G401 (cell line): ENCODE results near the gene CFHR5. TPM values are rescaled to one million over a fixed set of nuclear protein-coding genes. Genes with fewer than 3 reads are reported as not detected.
"Not testable (repeated sequence)": the region's sequence is repeated elsewhere in the genome, so short reads cannot be mapped to it uniquely, and the experiment has no call there.

ENCODE experiments used
- DNase-seq: peaks from one replicate; pipeline ENCODE4 v3.0.0-alpha.2; 2015; ENCODE audit warnings: low spot score
- in situ Hi-C: cut with HindIII; loops from 2 replicates; pipeline ENCODE4 v1.10.0; 2016; ENCODE audit warnings: low sequenced_read_pairs, mixed read lengths
- total RNA-seq: library from RNA; depleted of rRNA; stranded (reverse); fragments of >200 nt; shearing (Covaris generic); gene quantifications from 2 replicates; pipeline ENCODE4 v1.2.3, GENCODE V29; 2014; rRNA removed

CFHR5 gene
- not detected in 2 replicates for total RNA-seq

DNA sequence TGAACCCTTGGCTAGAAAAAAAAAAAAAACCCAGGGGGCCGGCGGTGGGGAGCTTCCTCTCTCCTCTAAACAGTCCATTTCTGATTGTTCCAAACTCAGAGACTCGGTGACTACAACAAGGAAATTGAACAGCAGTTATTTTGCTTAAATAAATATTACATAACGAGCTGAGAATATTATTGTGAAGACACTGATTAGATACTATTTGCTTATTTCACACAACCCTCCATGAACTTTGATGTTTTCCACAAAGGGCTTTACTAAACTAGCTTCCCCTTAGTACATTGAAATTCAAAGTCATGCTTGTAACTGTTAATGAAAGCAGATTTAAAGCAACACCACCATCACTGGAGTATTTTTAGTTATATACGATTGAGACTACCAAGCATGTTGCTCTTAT lies at the start of gene CFHR5:
Gene CFHR5 (plus strand): TSS at position 279 of the 400 bp plus-strand sequence. CDS start 109 bp downstream, at position 388.
- in situ Hi-C loops = no loop called here

DNA sequence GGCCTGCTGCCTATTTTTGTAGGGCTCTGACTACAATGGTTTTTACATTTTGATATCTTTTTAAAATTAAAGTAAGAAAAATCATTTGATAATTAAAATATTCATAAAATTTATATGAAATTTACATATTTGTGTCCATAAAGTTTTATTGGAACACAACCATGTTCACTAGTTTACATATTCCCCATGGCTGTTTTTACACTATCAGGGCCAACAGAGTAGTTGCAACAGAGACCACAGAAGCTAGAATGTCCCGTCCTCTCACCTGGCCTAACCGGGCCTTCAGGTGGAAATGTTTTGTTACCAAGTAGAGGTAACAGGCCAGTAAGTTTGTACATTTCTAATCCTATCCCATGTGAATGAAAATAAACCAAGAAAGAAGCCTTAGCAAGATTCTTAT lies 44.5 kb upstream of the CFHR5 start:
- DNase-seq, in situ Hi-C loops: not testable (repeated sequence)

More for the DNA sequence above, at the start of gene CFHR5:
- DNase-seq = no peak

DNA sequence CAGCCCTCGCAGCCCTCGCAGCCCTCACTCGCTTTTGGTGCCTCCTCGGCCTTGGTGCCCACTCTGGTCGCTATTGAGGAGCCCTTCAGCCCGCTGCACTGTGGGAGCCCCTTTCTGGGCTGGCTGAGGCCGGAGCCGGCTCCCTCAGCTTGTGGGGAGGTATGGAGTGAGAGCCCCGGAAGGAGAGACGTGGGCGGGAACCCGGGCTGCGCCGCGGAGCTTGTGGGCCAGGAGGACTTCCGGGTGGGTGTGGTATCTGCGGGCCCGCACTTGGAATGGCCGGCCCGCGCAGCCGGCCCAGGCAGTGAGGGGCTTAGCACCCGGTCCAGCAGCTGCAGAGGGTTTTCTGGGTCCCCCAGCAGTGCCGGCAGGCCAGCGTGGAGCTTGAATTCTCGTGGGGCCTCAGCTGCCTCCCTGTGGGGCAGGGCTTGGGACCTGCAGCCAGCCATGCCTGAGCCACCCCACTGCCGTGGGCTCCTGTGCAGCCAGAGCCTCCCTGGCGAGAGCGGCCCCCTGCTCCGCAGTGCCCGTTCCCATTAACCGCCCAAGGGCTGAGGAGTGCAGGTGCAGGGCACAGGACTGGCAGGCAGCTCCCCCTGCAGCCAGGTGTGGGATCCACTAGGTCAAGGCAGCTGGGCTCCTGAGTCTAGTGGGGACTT lies 43.7 kb upstream of the CFHR5 start:
- in situ Hi-C loops = no loop called here
- DNase-seq = no peak

DNA sequence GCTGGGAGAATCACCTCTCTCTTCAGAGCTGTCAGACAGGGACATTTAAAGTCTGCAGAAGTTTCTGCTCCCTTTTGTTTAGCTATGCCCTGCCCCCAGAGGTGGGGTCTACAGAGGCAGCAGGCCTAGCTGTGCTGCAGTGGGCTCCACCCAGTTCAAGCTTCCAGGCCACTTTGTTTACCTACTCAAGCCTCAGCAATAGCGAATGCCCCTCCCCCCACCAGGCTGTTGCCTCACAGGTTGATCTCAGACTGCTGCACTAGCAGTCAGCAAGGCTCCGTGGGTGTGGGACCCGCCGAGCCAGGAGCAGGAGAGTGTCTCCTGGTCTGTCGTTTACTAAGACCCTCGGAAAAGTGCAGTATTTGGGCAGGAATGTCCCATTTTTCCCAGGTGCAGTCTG lies 35.9 kb upstream of the CFHR5 start:
- DNase-seq = not testable (repeated sequence)

DNA sequence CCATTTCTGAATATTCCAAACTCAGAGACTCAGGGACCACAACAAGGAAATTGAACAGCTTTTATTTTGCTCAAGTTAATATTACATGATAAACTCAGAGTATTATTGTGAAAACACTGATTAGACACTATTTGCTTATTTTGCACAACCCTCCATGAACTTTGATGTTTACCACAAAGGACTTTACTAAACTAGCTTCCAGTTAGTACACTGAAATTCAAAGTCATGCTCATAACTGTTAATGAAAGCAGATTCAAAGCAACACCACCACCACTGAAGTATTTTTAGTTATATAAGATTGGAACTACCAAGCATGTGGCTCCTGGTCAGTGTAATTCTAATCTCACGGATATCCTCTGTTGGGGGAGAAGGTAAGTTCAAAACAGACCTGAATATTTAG lies 33.8 kb upstream of the CFHR5 start, which contains the start of gene CFHR2:
Gene CFHR2 (plus strand): TSS at position 171 of the 400 bp plus-strand sequence. CDS start 143 bp downstream, at position 314.
- DNase-seq, in situ Hi-C loops: not testable (repeated sequence)

More for the DNA sequence above, 35.9 kb upstream of the CFHR5 start:
- in situ Hi-C loops = not testable (repeated sequence)

DNA sequence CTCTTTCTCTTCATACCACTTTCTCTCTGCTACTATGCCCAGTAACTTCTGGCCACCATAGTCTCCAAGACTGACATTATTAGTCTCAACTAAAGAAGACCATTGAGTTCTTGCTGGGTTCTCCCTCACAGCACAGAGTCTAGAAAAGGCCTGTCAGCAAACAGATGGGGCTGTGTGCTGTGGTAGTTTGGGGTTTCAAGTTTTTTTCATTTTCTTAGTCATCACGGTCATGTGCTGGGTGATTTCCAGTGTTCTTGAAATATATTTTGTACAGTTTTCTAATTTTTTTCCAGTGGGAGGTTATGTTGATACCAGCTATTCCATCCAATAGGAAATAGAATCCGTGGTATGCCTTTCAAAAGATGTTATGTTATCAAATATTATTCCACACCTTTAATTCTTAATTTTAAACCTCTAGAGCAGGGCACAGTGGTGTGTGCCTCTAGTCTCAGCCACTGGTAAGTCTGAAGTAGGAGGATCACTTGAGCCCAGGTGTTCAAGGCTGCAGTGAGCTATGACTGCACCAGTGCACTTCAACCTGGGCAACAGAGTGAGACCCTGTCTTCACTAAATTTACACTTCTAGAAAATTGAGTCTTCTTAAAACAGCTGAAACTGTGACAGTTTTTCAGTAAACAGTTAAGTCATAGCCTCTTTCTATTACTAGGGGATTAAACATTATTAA lies 25.5 kb upstream of the CFHR5 start:
- in situ Hi-C loops = no loop called here
- DNase-seq = no peak

DNA sequence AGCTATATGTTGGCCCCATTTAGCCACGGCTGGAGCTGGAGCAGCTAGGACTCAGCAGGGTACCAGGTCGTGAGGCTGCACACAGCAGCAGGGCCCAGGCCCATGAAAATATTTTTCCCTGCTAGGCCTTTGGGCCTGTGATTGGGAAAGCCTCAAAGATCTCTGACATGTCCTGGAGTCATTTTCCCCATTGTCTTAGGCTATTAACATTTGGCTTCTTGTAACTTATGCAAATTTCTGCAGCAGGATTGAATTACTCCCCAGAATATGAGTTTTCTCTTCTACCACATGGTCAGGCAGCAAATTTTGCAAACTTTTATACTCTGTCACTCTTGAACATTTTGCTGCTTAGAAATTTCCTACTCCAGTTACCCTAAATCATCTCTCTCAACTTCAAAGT lies 22.6 kb upstream of the CFHR5 start:
- in situ Hi-C loops = no loop called here
- no peak for DNase-seq

DNA sequence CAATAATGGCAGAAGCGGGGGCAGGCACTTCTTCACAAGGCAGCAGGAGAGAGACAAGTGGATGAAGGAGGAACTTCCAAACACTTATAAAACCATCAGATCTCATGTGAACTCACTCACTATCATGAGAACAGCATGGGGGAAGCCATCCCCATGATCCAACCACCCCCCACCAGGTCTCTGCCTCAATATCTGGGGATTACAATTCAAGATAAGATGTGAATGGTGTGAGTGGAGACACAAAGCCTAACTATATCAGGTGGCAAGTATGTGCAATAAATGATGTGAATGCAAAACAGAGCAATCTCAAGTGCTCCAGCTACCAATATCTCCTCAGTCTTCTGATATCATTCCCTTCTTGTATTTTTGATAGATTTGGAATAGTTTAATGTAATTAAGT lies 21.4 kb upstream of the CFHR5 start:
- in situ Hi-C loops = no loop called here
- no peak for DNase-seq

DNA sequence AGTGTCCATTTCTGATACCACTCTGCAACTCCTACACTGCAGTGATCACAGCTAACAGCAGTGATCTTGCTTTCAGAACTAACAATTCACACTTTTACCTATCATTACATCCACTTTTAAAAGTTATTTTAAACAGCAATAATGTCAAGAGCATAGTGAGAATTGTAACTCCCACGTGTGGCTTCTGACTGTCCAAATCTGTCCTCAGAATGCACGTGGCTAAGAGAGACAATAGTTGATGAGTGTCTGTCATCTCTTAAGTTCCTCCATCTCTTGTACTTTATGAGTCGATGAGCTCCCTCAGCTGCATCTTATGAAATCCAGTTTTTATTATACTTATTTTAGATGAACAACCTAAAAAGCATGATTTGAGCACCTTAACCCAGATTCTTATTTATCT lies 16.5 kb upstream of the CFHR5 start:
- in situ Hi-C loops = no loop called here
- DNase-seq = no peak

DNA sequence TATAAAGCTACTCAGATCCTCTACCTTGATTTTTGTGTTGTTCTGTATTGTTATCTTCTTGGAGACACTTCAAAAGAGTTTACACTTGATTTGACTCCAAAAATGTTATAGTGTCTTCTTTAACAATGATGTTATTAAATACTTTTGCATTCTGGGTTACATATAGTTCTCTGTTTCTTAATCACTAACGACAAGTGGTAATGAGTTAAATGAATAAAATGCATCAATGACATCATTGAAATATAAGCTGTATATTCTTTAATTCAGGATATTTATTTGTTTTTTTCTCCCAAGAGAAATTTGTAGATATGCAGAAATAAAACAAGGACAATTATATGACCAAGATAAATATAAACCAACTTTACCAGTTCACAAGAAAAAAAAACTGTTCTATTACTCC lies 7.2 kb upstream of the CFHR5 start:
- DNase-seq = no peak
- in situ Hi-C loops = no loop called here

DNA sequence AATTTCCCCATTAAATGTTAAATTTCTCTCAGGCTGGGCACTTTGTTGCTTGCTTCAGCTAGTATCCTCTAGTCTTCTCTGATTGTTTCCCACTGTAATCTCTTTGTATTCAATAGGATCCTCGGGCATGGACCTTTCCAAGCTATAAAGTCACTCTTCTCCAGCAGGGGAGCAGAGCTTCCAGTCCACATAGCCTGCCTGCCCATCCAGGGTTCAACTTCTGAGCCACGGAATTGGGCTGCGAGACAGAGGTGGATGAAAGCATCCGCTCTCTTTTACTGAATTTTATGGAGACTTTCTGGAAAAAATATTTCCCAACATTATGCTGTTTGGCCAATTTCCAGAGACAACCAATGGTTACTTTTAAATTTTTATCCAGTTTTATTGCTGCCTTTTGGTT lies 1.1 kb upstream of the CFHR5 start:
- DNase-seq = no peak
- in situ Hi-C loops = no loop called here

DNA sequence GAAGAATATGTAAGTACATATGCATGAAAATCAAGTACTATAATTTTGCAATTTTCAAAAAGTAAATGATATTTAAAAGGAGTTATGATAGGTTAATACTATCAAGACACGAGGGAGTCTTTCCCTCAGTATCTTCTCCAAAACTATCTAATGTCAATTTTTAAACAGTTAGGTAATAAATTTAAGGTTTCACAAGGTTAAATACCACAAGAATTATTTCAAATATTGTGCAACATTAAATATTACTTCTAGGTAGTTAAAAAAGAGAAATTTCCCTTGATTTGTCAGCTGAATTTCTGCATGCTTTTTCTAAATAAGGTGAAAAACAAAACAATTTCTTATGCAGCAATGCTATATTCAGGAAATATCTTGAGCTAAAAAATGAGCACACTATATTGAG lies 3.5 kb downstream of the CFHR5 start:
- in situ Hi-C loops = no loop called here
- no peak for DNase-seq

DNA sequence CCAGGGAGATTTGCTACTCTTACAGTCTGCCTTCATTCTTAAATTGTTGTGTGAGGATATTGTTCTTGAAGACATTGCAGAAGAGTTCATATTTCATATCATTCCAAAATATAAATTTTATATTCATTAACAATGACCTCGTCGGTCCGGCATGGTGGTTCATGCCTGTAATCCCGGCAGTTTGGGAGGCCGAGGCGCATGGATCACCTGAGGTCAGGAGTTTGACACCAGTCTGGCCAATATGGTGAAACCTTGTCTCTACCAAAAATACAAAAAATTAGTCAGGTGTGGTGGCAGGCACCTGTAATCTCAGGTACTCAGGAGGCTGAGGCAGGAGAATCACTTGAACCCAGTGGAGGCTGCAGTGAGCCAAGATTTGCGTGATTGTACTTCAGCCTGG lies 4.9 kb downstream of the CFHR5 start:
- in situ Hi-C loops, DNase-seq: not testable (repeated sequence)

DNA sequence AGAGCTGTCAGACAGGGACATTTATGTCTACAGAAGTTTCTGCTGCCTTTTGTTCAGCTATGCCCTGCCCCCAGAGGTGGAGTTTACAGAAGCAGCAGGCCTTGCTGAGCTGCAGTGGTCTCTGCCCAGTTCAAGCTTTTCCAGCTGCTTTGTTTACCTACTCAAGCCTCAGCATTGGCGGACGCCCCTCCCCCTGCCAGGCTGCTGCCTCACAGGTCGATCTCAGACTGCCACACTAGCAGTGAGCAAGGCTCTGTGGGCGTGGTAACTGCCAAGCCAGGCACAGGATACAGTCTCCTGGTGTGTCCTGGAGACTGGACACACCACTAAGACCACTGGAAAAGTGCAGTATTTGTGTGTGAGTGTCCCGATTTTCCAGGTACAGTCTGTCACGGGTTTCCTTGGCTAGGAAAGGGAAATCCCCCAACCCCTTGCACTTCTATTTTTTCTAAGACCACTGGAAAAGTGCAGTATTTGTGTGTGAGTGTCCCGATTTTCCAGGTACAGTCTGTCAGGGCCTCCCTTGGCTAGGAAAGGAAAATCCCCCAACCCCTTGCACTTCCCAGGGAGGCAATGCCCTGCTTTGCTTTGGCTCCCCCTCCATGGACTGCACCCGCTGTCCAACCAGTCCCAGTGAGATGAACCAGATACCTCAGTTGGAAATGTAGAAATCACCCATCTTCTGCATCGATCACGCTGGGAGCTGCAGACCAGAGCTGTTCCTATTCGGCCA lies 14.7 kb downstream of the CFHR5 start:
- in situ Hi-C loops, DNase-seq: not testable (repeated sequence)

DNA sequence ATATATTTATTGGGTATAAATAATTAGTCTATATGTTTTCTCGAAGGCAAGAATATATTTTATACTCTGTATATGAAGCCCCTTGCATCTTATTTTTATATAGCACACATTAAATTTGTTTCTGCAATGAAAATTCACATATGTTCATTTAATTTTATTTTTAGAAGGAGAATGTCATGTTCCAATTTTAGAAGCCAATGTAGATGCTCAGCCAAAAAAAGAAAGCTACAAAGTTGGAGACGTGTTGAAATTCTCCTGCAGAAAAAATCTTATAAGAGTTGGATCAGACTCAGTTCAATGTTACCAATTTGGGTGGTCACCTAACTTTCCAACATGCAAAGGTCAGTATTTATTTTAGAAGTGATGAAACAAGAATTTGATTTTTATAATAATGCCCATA lies 16.6 kb downstream of the CFHR5 start:
- in situ Hi-C loops = no loop called here
- DNase-seq = no peak

DNA sequence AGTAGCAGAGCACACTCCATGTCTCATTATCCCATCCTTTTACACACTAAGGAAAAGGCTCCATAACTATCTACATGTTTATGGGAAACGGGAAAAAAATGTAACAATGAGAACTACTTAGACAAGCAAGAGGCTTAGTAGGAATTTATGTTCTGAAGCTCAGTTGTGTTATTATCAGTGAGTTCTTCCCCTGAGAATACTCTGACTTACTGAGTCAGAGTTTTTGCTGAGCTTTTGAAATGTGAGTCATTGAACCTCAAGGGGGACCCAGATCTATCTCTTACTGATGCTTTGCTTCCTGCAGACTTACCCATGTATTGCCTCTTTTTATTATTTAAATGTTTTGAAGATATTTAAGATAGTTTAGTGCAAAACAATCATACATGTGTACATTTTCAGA lies 20.1 kb downstream of the CFHR5 start:
- no peak for DNase-seq
- in situ Hi-C loops = no loop called here

DNA sequence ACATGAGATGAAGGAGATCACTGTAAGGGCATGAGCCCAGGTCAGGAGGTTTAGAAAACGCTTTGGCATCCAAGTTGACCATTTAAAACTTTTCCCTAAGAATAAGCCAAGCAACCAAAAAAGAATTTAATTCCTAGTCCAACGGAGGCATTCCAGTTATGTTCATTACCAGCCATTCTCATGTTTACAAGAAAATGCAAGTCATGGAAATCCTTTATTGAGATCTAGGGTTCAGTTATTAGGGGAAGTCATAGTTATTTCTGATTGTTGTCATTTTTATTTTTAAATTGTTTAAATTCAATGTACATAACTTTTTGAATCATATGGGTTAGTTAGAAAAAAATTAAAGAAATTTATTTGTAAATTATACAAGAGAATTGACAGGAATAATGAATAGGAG lies 24.5 kb downstream of the CFHR5 start:
- in situ Hi-C loops = no loop called here
- no peak for DNase-seq

DNA sequence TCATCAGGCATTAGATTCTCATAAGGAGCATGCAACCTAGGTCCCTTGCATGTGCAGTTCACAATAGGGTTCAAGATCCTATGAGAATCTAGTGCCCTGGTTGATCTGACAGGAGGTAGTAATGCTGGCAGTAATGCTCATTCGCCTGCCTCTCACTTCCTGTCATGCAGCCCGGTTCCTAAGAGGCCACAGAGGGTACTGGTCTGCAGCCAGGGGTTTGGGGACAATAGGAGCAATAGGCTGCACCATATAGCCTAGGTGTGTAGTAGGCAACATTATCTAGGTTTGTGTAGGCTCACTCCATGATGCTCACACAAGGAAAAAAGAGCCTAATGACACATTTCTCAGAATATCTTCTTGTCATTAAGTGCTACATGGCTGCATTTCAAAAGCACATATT lies 25.8 kb downstream of the CFHR5 start:
- in situ Hi-C loops = no loop called here
- DNase-seq = no peak

DNA sequence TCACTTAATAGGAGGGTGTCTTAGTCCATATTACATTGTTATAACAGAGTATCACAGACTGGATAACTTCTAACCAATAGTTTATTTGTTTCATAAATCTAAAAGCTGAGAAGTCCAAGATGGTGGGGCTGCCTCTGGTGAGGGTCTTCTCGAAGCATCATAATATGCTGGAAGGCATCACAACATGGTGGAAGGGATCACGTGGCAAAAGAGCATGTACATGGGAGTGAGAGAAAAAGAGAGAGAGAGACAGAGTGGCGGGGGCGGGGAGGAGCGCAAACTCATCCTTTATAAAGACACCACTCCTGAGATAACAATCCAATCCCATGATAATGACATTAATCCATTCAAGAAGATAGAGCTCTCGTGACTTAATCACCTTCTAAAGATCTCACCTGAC lies 31.5 kb downstream of the CFHR5 start:
- DNase-seq = no peak

DNA sequence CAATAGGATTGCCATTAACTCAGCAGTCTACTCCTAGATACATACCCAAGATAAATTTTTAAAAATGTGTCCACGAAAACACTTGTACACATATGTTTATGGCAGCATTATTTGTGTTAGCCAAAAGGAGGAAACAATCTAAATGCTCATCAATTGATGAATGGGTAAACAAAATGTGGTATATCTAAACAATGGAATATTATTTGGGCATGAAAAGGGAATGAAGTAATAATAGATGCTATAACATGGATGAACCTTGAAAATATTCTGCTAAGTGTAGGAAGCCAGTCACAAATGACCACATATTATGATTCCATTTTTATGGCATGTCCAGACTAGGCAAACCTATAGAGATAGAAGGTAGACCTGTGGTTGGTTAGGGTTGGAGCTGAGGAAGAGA lies 34.3 kb downstream of the CFHR5 start:
- in situ Hi-C loops = no loop called here
- DNase-seq = no peak

More for the DNA sequence above, 31.5 kb downstream of the CFHR5 start:
- in situ Hi-C loops = no loop called here
